HG03045 (cell line): ENCODE measurements around the gene KIAA1217.

ENCODE experiments used
- ATAC-seq: cut with Tn5 transposase; IDR thresholded peaks from one replicate; pipeline ENCODE4 v1.9.1; 2021; ENCODE audit warnings: mild to moderate bottlenecking, moderate library complexity; ENCODE audit not compliant: unreplicated experiment

KIAA1217 gene

DNA sequence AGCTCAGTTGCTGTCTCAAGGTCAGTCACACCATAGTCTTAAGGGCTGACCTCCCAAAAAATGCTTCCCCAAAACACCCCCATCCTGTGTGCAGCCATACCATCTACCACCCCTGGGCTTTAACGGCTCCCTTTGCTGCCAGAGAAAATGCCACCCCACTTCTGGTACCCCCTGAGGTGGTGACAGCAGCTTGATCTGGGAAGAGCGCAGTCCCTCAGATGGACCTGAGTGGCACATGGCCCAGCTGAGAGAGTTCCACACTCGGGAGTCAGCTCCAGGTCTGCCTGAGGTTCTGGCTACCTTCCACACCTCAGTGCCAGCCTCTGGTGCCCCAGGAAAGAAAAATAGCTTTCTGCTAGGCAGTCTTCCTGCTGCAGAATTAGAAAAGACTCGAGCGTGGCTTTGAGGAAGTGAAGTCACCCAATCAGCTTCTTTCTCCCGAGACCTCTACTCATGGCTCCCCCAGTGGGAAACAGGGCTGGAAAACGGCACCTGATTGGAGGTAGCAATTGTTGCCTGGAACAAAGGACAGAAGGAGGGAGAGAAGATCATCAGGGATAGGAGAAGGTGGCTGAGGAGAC, 363.0 kb downstream of the KIAA1217 start:
- no peak for ATAC-seq

DNA sequence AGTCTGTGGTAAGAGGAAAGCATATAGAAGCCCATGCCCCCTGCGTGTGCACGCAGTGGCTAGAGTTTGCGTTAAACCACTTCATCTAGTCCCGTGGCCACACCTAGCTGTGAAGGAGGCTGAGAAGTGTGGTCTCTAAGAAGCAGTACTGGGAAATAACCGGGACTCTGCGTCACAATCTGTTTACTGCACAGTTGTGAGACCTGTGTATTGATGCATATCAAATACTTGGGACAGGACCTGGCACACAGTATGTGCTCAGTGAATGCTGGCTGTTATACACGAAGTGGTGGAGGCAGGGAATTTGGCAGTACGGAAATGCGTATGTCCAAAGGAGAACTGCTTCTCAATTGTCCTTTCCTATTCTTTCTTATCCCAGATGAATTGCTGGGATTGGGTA, 365.2 kb downstream of the KIAA1217 start:
- ATAC-seq = no peak

DNA sequence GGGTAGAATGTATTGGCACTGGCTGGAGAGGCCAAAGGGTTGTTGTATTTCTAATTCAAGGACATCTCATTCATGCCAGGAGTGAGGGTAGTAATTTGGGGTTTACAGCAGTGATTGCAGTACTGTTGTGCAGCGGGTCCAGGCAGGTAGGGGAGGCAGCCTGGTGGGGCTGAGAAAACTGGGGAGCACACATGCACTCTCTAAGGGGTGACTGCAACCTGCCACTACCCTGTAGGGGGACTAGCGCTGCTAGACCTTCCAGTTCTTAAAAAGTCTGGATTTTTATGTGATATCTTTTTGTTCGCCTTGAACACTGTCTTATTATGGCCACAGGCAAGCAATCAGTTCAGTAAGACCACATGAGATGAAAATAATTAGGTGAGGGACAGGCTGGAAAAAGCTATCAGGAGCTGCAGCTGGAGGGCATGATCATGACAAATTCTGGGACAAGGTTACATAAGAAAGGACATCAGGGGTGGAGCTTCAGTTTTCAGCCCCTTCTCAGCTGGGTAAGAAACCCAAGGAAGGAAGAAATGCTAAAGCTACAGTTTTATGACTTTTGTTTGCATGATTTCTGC, 365.7 kb downstream of the KIAA1217 start:
- no peak for ATAC-seq

DNA sequence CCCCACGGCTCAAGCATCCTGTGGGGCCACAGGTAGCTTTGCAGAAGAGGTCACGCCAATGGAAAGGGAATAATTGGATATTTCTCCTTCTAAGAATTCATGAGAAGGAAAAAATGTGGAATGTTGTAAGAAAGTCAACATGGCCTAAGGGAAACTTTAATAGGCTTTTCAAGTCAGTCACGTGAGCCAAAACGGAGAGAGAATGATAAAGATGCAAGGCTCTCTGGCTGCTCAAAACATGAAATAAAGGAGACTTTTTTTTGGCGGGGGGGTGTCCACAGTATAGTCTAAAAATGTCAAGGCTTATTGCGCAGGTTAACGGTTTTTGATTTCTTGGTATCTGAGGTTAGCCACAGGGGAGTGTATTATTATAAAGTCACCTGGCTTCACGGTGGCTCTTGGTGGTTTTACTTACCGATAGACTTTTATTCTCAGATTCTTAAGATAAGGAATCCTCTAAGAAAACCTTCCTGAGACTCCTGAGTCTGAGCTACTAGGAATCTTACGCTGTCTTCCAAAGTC, 366.6 kb downstream of the KIAA1217 start:
- no peak for ATAC-seq

DNA sequence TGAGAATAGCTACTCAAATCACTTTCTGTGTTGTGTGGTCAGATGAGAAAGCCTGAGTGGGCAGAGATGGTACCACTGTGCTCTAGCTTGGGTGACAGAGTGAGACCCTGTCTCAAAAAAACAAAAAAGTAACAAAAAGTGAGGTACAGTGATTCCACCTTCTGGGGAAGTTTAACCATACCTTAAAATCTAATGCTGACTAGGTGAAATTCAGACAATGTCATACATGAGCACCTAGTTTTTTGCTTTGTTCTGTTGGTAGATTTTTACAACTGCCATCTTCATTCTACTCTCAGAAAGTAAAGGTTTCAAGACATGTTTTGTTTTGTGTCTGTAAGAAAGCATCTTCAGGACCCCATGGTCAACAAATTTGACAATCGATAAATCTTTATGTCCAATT, 370.5 kb downstream of the KIAA1217 start:
- no peak for ATAC-seq

DNA sequence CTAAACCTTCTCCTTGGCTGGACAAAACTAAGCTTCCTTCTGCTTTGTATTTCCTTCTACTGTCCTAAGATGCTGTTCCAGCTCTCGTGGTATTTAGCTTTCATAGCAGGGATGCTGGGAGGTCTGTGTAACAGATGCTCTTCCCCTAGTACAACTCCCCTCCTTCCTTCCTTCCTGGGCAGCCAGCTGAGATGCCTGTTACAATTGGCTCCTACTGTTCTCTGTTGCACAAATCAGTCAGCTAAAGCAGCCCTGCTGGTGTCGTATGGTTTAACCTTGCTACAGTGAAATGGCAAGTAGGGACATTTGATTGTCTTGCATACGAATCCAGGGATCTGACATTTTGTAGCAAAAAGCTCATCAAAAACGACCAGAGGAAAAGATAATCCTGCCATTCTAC, 371.0 kb downstream of the KIAA1217 start:
- no peak for ATAC-seq

DNA sequence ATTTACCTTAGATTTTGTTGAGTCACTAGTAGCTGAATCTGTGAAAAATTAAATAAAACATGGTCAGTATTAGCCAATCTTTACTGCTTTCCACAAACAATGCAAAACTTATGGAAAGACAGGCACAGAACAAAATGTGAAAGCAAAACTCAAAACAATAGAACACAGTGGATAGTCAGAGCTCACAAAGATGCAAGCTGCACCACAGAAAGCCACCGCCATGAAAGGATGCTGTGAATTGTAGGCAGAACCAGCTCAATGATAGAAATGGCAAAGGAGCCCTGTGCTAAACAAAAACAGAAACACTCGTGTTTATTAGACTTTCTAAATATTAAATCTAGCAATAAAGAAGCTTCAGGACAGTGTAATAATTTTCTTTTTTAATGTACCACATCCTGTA, 380.3 kb downstream of the KIAA1217 start:
- no peak for ATAC-seq

DNA sequence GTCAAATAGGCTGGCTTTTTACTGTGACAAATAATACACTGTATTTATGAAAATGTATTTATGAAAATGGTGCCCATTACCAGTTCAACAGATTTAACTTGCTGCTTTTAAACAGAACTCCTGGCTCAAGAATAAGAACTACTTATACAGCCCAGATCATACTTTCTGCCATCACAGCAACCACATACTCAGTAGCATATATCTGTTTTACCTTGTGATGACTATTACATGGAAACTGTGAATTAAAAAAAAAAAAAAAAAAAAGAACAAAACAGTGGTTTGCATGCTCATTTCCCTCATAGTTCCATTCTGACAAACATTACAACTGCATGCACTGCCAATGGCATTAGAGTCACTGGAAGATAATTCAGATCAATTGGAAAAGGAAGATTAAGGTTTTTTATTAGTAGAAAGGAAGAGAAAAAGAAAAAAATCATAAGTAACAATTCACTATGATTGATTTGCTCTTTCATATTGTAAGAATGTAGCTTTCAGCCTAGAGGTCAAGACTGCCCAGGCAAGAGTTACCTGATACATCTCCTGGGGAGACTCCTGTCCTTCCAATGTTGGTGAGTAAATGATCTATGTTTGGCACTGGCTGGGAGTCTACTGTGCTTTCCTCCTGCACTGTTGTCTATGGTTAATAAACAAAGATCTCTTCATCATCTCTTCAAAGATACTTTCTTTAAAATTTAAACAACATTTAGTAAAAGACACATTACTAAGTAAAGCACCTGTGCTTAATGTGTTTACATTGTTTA, 381.9 kb downstream of the KIAA1217 start:
- no peak for ATAC-seq

DNA sequence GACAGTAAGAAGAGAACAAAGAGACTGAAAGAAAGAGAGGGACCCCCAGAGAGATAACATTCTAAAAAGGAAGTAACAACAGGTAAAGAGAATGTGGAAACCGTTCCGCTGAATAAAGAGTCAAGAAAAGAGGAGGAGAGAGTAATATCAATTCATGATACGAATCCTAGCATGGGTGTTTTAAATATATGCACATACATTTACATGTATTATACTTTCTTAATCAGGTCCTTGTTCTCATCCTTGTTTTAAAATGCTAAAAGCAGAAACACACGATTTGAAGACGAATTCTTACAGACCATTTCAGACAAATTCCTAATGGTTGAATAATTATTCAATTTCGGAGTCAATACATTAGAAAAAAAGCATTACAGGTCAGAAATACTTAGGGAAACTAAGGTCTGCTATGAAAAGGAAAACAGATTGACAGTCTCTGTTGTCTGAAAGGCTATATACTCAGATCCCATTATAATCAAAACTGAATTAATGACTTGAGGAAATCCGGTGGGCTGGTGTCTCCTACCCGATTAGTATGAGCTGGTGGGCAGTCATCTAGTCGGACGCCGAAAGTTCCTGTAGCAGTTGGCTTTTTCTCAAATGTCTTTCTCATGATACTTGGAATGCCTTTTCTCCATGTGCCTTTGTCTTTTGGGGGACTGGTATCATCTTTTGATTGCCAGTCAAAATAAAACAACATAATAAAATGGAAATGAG, 387.4 kb downstream of the KIAA1217 start:
- ATAC-seq = no peak

DNA sequence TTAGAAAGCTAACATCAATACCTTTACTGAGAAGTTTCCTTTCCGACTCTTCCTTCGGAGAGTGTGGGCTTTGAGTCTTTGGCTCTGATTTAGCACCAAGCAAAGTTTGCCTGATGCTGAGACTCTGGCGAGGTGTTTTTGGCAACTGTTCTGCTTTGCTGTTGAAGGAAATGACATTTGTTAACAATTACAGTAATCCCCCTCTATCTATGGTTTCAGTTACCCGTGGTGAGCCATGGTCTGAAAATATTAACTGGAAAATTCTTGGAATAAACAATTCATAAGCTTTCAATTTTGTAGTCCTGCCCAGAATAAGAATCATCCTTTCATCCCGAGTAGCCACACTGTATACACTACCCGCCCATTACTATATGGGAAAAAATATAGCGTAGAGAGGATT, 388.5 kb downstream of the KIAA1217 start:
- ATAC-seq = no peak
